Gastroesophageal sphincter (tissue), 4 donors: ENCODE measurements around the gene CTSF. TPM values are rescaled to one million over a fixed set of nuclear protein-coding genes. Genes with fewer than 3 reads are reported as not detected.

ENCODE experiments used
- ATAC-seq: fragments of 150-250 bp; one replicate; pipeline ENCODE4 v1.9.1; 2016; ENCODE audit warnings: mild to moderate bottlenecking, moderate library complexity
- H3K27ac ChIP-seq, 4 donors: fragments of 200-600 bp; sonication (generic) in 3 of 4; 1 replicate in 3 of 4; 2 replicates in 1 of 4; pipeline ENCODE4 v1.5.1; 2016 to 2019
- H3K27me3 ChIP-seq: fragments of 200-600 bp; sonication (generic); one replicate; pipeline ENCODE4 v1.5.1; 2019
- H3K36me3 ChIP-seq, 2 donors: fragments of 200-600 bp; sonication (generic); one replicate each; pipeline ENCODE4 v1.5.1; 2019; ENCODE audit warnings: control low read depth in 1 of 2
- H3K4me1 ChIP-seq, 3 donors: fragments of 200-600 bp; sonication (generic); 1 replicate in 2 of 3; 2 replicates in 1 of 3; pipeline ENCODE4 v1.5.1; 2016 to 2019; ENCODE audit warnings: control low read depth in 2 of 3
- H3K4me3 ChIP-seq, 2 donors: fragments of 200-600 bp; sonication (generic); one replicate each; pipeline ENCODE4 v1.5.1; 2019; ENCODE audit warnings: mild to moderate bottlenecking in 1 of 2, moderate library complexity in 1 of 2
- H3K9me3 ChIP-seq, 3 donors: fragments of 200-600 bp; sonication (generic); one replicate each; pipeline ENCODE4 v1.5.1; 2017 to 2019; ENCODE audit warnings: control low read depth in 2 of 3
- EP300 ChIP-seq: sonication (generic); formaldehyde crosslinking; IDR thresholded peaks from one replicate; pipeline ENCODE4 v1.6.1; 2017; ENCODE audit warnings: antibody characterized with exemption, mild to moderate bottlenecking
- POLR2A ChIP-seq, 2 donors: fragments of 450-650 bp; IDR thresholded peaks; one replicate each; pipeline ENCODE4 v1.6.1; 2017; ENCODE audit warnings: antibody characterized with exemption in 2 of 2, mild to moderate bottlenecking in 2 of 2, moderate library complexity in 1 of 2
- POLR2AphosphoS5 ChIP-seq: sonication (generic); formaldehyde crosslinking; IDR thresholded peaks from one replicate; pipeline ENCODE4 v1.6.1; 2017; ENCODE audit warnings: antibody characterized with exemption
- WGBS, 2 donors: methylation state at CpG; one replicate each; pipeline ENCODE4 v1.1.5; 2018; ENCODE audit warnings: low coverage in 1 of 2; 5-methylcytosine and 5-hydroxymethylcytosine counted together
- total RNA-seq, 4 donors: library from RNA; depleted of rRNA; stranded (reverse); fragments of >200 nt; gene quantifications; one replicate each; pipeline ENCODE4 v1.1.0, GENCODE V29; 2016
- TF ChIP-seq, protein P1 (sequence below), 4 experiments: fragments of 200-600 bp in 2 of 4; fragments of 450-650 bp in 2 of 4; sonication (generic) in 1 of 4; IDR thresholded peaks; one replicate each; pipeline ENCODE4 v1.5.1; 2017 to 2019; ENCODE audit warnings: antibody characterized with exemption in 4 of 4, mild to moderate bottlenecking in 2 of 4, moderate library complexity in 2 of 4

CTSF gene
- total RNA-seq, 4 donors from 2014 or later, result 65.1 to 114 (median 88.4) TPM

DNA sequence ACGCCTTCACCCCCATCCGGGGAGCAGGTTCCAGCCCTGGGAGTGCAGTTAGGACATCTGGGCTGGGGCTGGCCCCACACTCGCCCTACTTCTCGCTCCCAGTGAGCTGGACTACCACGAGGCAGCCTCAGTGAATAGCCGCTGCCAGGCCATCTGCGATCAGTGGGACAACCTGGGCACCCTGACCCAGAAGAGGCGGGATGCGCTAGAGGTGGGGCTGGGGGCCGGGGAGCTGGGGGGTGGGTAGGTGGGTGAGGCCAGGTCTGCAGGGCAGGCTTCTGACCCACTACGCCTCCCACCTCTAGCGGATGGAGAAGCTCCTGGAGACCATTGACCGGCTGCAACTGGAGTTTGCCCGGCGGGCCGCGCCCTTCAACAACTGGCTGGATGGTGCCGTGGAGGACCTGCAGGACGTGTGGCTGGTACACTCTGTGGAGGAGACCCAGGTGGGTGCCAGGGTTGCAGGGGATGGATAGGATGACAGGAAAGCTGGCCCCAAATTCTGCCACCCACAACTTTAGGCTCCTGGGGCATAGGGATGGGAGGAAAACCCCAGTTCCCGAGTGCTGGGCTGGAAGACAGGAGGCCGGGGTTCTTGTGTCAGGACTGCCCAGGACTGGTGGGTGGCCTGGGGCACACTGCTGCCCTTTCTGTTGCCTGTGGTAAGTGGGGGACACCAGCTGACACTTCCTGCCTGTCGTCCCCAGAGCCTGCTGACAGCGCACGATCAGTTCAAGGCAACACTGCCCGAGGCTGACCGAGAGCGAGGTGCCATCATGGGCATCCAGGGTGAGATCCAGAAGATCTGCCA is 8.3 kb downstream of the CTSF start:
- Histone ChIP-seq H3K4me3 (no peak overlapping the region), H3K9me3 (no peaks in the 10 kb centered on the region), H3K27ac (no peak overlapping the region), H3K4me1 (peaks cover 0 to 15% (median 6%) of the 10 kb centered on the region in 3 donors), H3K36me3 (peaks cover 0 to 23% of the 10 kb centered on the region in 2 donors), H3K27me3 (peaks cover 20% of the 10 kb centered on the region)
- no peak for TF ChIP-seq POLR2A (IDR thresholded peaks at IDR 0.05)
- TF ChIP-seq POLR2AphosphoS5, result no peak
- TF ChIP-seq, protein P1, sequence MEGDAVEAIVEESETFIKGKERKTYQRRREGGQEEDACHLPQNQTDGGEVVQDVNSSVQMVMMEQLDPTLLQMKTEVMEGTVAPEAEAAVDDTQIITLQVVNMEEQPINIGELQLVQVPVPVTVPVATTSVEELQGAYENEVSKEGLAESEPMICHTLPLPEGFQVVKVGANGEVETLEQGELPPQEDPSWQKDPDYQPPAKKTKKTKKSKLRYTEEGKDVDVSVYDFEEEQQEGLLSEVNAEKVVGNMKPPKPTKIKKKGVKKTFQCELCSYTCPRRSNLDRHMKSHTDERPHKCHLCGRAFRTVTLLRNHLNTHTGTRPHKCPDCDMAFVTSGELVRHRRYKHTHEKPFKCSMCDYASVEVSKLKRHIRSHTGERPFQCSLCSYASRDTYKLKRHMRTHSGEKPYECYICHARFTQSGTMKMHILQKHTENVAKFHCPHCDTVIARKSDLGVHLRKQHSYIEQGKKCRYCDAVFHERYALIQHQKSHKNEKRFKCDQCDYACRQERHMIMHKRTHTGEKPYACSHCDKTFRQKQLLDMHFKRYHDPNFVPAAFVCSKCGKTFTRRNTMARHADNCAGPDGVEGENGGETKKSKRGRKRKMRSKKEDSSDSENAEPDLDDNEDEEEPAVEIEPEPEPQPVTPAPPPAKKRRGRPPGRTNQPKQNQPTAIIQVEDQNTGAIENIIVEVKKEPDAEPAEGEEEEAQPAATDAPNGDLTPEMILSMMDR (IDR thresholded peaks at IDR 0.05), result no peak
- no peak for ATAC-seq
- WGBS, 2 donors, result no CpG with 5 or more reads among the region's 27 CpGs

DNA sequence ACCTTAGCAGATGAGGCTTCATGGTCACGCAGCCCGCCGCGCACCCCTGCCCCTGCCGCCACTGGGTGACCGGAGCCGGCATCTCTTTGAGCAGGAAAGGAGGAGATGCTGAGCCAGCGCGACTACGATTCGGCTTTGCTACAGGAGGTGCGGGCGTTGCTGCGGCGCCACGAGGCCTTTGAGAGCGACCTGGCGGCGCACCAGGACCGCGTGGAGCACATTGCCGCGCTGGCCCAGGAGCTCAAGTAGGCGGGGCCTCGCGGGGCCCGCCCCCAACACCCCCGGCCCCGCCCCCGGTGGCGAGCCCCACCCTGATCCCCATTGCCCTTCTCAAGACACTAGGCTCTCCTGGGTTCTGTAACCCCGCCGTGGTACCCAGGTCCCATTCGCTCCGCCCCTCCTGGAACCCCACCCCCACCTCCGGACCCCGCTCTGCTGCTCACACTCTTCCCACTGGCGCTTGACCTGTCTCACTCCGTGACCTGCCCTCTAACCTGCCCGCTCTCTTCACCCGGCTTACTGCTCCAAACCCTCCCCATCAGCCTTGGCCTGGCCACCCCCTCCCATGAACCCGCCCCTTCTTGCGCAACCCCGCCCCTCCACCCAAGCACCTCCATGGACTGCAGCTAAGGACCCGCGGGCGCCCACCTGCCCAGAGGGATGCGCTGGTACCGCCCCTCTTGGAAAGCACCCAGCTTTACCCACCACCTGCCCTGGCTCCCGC is 9.1 kb downstream of the CTSF start:
- H3K4me1 ChIP-seq, result peaks cover 0 to 15% (median 6%) of the 10 kb centered on the region in 3 donors
- WGBS, 2 donors, result 0 to 12% methylated on average over 3 of the region's 50 CpGs
- TF ChIP-seq EP300 (no peak), POLR2AphosphoS5 (no peak)
- TF ChIP-seq, protein P1 (IDR thresholded peaks at IDR 0.05), result no peak
- H3K36me3 ChIP-seq, result peaks cover 0 to 16% of the 10 kb centered on the region in 2 donors
- ATAC-seq, result peak; percentile 63
- no peak overlapping the region for H3K27ac ChIP-seq
- no peaks in the 10 kb centered on the region for H3K9me3 ChIP-seq
- peak overlapping the region in 1 of 2 donors; percentile 14 for H3K4me3 ChIP-seq
- peaks cover 20% of the 10 kb centered on the region for H3K27me3 ChIP-seq

DNA sequence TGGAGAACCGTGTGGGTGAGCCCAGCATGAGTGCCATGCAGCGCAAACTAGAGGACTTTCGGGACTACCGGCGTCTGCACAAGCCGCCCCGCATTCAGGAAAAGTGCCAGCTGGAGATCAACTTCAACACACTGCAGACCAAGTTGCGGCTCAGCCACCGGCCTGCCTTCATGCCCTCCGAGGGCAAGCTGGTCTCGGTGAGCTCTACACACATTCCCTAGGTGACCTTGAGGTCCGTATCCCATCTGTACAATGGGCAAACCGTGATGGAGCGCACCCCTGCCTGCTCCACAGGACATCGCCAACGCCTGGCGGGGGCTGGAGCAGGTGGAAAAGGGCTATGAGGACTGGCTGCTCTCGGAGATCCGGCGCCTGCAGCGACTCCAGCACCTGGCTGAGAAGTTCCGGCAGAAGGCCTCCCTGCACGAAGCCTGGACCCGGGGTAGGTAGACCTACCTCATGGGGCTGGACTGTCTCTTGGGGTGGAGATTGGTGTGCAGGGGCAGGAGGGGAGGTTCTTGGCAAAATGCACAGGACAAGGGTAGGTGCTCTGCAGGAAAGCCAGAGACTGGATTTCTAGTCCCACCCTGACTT is 10.6 kb downstream of the CTSF start:
- H3K36me3 ChIP-seq, result peaks cover 0 to under 1% of the 10 kb centered on the region in 2 donors
- peaks cover 20% of the 10 kb centered on the region for H3K27me3 ChIP-seq
- no peaks in the 10 kb centered on the region for H3K9me3 ChIP-seq
- WGBS, 2 donors, result 87% methylated on average over 3 of the region's 24 CpGs; no CpG with 5 or more reads in 1 of the 2 donors
- TF ChIP-seq EP300, result no peak
- no peak for TF ChIP-seq POLR2A (IDR thresholded peaks at IDR 0.05)
- TF ChIP-seq, protein P1 (IDR thresholded peaks at IDR 0.05), result no peak
- TF ChIP-seq POLR2AphosphoS5, result no peak
- peaks cover 0 to 15% (median 6%) of the 10 kb centered on the region in 3 donors for H3K4me1 ChIP-seq
- ATAC-seq, result no peak
- no peak overlapping the region for H3K27ac ChIP-seq
- no peak overlapping the region for H3K4me3 ChIP-seq

DNA sequence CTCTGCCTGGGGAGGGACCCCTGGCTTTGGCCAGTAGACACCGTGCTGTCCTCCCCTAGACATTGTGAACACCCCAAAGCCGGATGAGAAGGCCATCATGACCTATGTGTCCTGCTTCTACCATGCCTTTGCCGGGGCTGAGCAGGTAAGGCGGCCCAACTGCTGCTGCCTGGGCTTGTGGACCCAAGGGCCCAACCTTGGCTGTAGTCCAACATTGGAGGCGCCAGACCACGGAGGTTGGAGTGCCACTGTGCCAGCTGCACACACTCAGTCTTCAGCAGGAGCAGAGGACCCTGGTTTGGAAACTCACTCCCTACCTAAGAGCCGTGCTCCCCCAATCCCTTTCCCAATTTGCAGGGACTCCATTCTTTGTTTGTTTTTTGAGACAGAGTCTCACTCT is 12.3 kb downstream of the CTSF start:
- Histone ChIP-seq H3K27me3 (peaks cover 20% of the 10 kb centered on the region), H3K9me3 (no peaks in the 10 kb centered on the region), H3K36me3 (no peaks in the 10 kb centered on the region), H3K27ac (no peak overlapping the region), H3K4me3 (no peak overlapping the region), H3K4me1 (peaks cover 0 to 15% (median 6%) of the 10 kb centered on the region in 3 donors)
- 78 to 100% methylated on average over 1 to 3 of the region's 7 CpGs for WGBS, 2 donors
- TF ChIP-seq POLR2AphosphoS5, result no peak
- TF ChIP-seq POLR2A (IDR thresholded peaks at IDR 0.05), result no peak
- TF ChIP-seq EP300, result no peak
- TF ChIP-seq, protein P1 (IDR thresholded peaks at IDR 0.05), result no peak
- no peak for ATAC-seq
